ELR (cell line): ENCODE measurements around the gene CALN1.
"Not testable (repeated sequence)": the region's sequence is repeated elsewhere in the genome, so short reads cannot be mapped to it uniquely, and the experiment has no call there.

Source experiments
- DNase-seq: peaks from one replicate; pipeline ENCODE4 v3.0.0-alpha.2; 2015; ENCODE audit warnings: low read depth

The CALN1 gene

GRCh38 chr7:72092769-72093168, 319.4 kb downstream of the CALN1 start:
- no peak for DNase-seq

DNA sequence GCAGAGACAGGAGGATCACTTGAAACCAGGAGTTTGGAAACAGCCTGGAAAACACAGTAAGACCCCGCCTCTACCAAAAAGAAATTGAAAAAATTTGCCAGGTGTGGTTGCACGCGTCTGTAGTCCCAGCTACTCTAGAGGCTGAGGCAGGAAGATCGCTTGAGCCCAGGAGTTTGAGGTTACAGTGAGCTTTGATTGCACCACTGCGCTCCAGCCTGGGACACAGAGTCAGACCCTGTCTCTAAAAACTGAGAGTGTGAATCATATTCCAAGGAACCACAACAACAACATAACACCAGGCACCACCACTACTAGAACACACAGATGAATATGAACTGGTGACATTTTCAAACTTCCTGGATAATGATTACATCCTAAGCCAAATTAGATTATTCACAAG, 324.2 kb downstream of the CALN1 start:
- no peak for DNase-seq

- no peak for DNase-seq
Measured at GRCh38 chr7:72080865-72081510, 331.1 kb downstream of the CALN1 start.

DNA sequence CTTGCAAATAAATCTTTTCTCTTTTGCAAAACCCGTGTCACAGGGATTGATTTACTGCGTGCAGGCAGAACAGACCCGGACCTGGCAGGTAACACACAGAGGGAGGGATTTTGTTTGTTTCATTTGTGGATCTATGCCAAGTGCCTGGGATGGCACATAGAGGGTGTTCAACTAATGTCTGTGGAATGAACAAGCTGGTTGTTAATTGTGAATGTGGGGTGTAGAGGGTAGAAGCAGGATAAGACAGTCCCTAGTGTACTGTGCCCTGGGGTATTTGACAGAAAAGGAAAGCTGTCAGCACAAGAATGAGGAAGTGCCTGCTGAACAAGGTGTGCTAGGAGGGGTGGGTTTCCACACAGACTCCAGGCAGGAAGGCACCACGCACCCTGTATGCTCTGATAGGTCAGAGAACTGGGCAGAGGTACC, 331.8 kb downstream of the CALN1 start:
- DNase-seq: no peak

- no peak for DNase-seq
Measured at GRCh38 chr7:72078856-72079255, 333.3 kb downstream of the CALN1 start.

GRCh38 chr7:72078301-72078700, 333.8 kb downstream of the CALN1 start:
- no peak for DNase-seq

GRCh38 chr7:72077786-72078185, 334.4 kb downstream of the CALN1 start:
- DNase-seq: no peak

DNA sequence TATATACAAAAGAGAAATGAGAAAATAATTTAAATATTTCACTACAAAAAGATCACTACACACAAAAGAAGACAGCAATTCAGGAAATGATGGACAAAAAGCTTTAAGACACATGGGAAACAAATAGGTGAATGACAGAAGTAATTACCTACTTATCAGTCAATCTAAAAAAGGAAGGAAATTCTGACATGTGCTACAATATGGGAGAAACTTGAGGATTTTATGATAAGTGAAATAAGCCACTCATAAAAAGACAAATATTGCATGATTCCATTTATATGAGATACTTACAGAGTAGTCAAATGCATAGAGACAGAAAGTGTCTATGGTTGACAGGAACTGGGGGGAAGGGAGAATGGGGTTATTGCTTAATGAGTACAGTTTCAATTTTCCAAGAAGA, 339.2 kb downstream of the CALN1 start:
- no peak for DNase-seq

DNA sequence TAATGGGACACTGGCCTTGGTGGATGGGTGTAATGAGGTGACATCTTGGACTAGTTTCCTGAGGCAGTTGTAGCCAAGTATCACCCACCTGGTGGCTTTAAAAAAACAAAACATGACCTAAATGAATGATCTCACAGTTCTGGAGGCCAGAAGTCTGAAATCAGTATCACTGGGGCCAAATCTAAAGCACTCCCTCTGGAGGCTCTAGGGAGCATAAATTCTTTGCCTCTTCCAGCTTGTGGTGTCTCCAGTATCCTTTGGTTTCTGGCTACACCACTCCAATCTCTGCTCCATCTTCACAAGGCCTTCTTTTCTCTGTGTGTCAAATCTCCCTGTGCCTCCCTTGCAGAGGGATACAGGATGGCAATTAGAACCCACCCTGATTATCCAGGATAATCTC, 342.9 kb downstream of the CALN1 start:
- DNase-seq: no peak

DNA sequence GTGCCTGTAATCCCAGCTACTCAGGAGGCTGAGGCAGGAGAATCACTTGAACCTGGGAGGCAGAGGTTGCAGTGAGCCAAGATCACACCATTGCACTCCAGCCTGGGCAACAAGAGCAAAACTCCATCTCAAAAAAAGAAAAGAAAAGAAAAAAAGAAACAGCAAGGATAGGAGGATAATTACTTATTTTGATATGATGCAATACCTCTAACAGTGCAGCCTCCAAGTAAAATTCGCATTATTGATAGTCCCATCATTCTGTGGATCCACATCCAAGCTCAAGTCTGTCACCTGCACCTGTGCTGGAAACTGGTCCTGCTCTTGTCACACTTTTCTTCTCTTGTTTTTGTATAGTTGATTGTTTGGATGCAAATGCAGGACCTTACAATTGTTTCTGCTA, 346.4 kb downstream of the CALN1 start:
- DNase-seq: not testable (repeated sequence)

DNA sequence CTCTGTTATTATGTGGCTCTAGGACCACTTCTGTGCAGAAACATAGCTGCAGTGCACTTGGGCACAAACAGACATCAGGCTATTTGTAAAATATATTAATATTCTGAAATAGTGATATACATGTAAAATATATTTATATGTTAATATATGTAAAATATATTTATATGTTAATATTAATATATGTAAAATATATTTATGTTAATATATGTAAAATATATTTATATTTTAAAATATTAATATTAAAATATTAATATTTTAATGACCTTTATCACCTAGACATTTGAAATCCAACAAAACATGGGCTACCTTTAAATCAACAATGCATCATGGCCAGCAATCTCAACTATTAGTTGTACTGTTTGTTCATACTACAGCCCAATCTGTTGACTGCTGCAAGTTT, 347.2 kb downstream of the CALN1 start:
- DNase-seq: no peak

DNA sequence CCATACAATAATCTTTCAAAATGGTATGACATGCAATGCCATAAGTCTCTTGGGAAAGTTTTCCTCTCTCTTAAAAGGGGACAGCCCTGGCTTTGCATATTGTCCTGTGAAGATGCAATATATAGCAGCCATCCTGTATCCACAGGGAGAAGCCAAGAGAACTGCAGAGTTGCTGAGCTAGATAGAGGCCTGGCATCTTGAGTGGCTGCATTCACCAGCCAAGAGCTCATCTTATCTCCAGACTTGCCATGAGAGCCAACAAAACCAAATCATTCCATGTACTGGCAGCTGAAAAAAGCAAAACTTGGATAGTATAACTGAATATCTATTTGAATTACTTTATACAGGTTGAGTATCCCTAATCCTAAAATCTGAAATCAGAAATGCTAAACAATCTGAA, 348.8 kb downstream of the CALN1 start:
- no peak for DNase-seq

DNA sequence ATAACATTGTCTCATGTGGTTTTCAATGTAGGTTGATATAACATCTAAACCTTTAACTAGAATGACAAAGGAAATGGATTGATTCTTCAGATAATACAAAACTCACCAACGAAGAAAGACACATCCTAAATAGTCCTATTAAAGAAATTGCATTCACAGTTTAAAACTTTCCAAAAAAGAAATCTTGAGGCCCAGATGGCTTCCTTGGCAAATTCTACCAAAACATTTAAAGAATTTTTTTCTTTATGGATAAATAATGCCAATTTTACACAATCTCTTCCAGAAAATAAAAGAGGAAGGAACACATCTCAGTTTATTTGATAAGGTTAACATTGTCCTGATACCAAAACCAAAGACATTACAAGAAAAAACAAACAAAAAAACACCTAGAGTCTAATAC, 349.5 kb downstream of the CALN1 start:
- DNase-seq: no peak

GRCh38 chr7:72059925-72060324, 352.2 kb downstream of the CALN1 start:
- DNase-seq: no peak

DNA sequence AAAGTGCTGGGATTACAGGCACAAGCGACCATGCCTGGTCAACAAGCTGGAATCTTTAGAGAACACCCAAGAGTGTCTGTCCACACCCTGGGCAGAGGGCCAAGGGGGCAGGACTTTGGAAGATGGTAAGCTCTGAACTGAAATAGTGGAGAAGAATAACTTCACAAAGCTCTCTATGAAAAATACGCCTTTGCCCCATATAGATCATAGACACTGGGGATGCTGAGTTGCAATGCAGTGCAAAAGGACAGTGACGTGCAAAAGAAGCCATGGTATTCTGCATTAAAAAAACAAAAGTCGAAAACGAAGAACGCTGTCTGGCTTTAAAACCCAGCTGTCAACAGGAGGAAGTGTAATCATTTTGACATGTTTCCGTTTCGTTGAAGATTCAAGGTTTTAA, 353.6 kb downstream of the CALN1 start:
- DNase-seq: no peak

- DNase-seq: no peak
Measured at GRCh38 chr7:72057796-72058195, 354.3 kb downstream of the CALN1 start.

DNA sequence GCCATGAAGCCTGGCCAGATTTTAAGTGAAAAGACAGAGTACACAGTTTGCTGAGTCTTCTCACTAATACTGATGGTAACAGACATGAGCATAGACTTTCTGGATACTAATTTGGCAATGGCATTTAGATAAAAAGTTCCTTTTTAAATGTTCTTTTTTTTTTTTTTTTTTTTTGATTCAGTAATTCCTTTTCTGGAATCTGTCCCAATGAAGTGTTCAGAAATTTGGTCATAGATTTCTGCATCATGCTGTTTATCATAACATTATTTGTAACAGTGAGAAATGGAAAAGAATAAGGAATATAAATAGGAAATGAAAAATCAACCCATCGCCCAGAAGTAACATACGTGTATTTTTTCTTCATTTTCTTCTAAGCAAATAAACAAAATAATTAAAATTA, 354.9 kb downstream of the CALN1 start:
- no peak for DNase-seq

- DNase-seq: no peak
Measured at GRCh38 chr7:72055426-72055825, 356.7 kb downstream of the CALN1 start.

DNA sequence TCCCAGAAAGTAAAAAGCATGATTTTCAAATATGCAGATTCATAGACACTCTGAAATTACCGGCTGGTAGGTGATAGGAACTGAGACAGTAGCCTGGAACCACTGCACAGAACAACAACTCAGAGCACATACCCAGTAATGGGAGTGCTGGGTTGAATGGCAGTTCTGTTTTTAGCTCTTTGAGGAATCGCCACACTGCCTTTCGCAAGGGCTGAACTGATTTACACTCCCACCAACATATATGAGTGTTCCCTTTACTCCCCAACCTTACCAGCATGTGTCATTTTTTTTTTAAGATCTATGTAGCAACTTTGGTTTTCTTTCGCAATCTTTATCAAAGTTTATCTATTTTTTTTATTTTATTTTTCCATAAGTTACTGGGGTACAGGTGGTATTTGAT, 358.8 kb downstream of the CALN1 start:
- no peak for DNase-seq

DNA sequence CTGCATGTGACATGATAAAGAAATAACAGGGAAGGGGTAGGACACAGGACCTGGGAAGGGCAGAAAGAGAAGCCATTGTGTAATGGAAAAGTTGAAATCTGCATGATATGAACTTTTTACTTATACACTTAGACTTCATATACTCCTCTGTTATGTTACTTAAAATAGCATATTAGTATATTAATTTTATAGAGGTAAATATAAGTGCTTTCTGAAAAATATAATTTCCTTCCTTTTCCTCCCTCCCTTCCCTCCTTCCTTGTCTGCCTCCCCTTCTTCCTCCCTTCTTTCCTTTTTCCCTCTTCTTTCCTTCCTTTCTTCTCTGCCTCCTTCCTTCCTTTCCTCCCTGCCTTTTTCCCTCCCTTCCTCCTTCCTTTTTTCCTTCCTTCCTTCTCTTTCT, 363.7 kb downstream of the CALN1 start:
- no peak for DNase-seq

DNA sequence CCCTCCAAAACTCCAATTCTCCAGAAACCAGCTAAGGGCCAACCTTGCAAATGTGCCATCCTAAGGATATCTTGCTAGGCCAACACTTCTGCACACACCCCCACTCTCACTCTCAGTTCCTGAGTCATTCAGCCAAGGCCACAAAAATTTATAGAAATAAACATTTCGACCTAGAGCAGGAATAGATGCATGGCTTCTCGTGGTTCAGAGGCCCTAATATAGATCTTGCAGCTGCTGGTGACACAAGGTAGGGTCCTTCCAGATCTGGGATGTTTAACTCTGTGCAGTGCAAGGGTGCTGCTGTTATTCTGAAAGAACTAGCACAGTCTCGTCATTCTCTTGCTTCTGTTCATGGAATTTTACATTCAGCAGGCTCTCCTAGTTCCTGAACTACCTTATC, 369.3 kb downstream of the CALN1 start:
- no peak for DNase-seq

GRCh38 chr7:72040641-72041040, 371.5 kb downstream of the CALN1 start:
- no peak for DNase-seq

DNA sequence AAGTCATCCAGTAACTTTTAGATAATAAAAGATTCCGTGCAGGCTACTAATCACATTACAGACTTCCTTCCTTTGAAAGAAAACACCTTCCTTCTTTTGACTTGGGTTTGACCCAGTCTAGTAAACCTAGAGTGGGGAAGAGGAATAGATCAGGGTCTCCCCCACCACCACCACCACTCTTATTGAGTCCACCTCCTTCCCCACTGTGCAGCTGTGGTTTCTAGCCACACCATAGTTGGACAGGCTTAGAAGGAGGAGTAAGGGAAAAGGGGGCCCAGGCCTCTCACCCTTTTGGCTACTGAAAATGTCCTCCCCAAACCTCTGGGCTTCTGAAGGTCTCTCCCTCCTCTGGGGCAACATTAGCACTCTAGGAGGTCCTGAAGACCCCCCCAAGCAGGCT, 372.7 kb downstream of the CALN1 start:
- no peak for DNase-seq

DNA sequence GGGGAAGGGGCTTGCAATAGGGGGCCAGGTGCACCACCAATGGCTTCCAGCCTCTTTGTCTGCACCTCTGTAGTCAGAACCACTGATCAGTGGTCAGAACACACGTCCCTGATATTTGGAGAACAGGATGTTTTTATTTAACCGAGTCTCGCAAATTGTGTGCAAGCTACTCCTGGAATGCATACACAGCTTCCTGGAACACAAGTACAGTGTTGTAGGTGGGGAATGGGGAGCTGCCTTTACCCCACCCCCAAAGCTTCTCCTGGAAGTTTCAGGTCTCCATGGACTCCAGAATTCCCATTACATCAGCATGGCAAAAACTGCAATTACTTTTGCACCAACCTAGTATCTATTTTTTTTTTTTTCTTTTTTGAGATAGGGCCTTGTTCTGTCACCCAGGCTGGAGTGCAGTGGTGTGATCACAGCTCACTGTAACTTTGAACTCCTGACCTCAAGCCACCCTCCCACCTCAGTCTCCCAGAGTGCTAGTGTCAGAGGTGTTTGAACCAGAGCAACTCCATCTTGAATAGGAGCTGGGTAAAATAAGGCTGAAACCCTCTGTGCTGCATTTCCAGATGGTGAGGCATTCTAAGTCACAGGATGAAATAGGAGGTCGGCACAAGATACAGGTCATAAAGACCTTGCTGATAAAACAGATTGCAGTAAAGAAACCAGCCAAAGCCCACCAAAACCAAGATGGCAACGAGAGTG, 374.0 kb downstream of the CALN1 start:
- DNase-seq: no peak
